B cell (primary cell): ENCODE measurements around the gene GPBP1. TPM values are rescaled to one million over a fixed set of nuclear protein-coding genes. Genes with fewer than 3 reads are reported as not detected.

ENCODE experiments used
- ATAC-seq: fragments of 200-7000 bp; cut with Tn5 transposase; one replicate; pipeline ENCODE4 v1.10.0; 2021; ENCODE audit warnings: low read depth, mild to moderate bottlenecking, moderate number of reproducible peaks, moderate library complexity
- CTCF ChIA-PET: fragments of 350-600 bp; sonication (Branson Sonifier 250); formaldehyde crosslinking; loops from one replicate; lab custom pipeline; 2021; ENCODE audit warnings: antibody characterized with exemption, inconsistent platforms; lab: Charles Lee
- POLR2A ChIA-PET: fragments of 350-600 bp; sonication (Branson Sonifier 250); formaldehyde crosslinking; loops from one replicate; lab custom pipeline; 2021; ENCODE audit warnings: antibody characterized with exemption; lab: Charles Lee
- DNase-seq: peaks from one replicate; pipeline ENCODE4 v3.0.0; 2013
- H2AFZ ChIP-seq: 2 replicates; pipeline ENCODE4 v1.6.1; 2012; ENCODE audit warnings: mild to moderate bottlenecking, low read depth, low read length; ENCODE audit not compliant: insufficient read depth, poor library complexity, severe bottlenecking
- H3K27ac ChIP-seq, 2 donors: 1 replicate in 1 of 2; 2 replicates in 1 of 2; pipeline ENCODE4 v1.5.1; 2012 to 2013; ENCODE audit warnings: low read length in 2 of 2, mild to moderate bottlenecking in 2 of 2, moderate library complexity in 1 of 2
- H3K27me3 ChIP-seq, 4 experiments: fragments of 200-600 bp in 1 of 4; sonication (generic) in 1 of 4; replicated peaks in 1 of 4; 1 replicate in 2 of 4; 2 replicates in 2 of 4; pipeline versions ENCODE4 v1.6.1 to v1.7.0; 2013 to 2016; ENCODE audit warnings: low read length in 3 of 4, mild to moderate bottlenecking in 2 of 4, mixed read lengths in 1 of 4, moderate library complexity in 1 of 4; ENCODE audit not compliant: insufficient read depth in 4 of 4, control insufficient read depth in 3 of 4; ENCODE audit errors: control extremely low read depth in 1 of 4
- H3K36me3 ChIP-seq, 2 experiments: replicated peaks in 1 of 2; 1 replicate in 1 of 2; 2 replicates in 1 of 2; pipeline versions ENCODE4 v1.6.1 to v1.7.1; 2013; ENCODE audit warnings: low read length in 1 of 2; ENCODE audit not compliant: insufficient read depth in 2 of 2, control insufficient read depth in 1 of 2; ENCODE audit errors: control extremely low read depth in 1 of 2, extremely low read depth in 1 of 2
- H3K4me1 ChIP-seq, 2 donors: fragments of 200-600 bp in 1 of 2; sonication (generic) in 1 of 2; 1 replicate in 1 of 2; 2 replicates in 1 of 2; pipeline versions ENCODE4 v1.5.1 to v1.6.1; 2013 to 2017; ENCODE audit warnings: low read length in 2 of 2; ENCODE audit not compliant: control insufficient read depth in 2 of 2, insufficient read depth in 2 of 2
- H3K4me2 ChIP-seq: replicated peaks from 2 replicates; pipeline ENCODE3; 2012; ENCODE audit warnings: mild to moderate bottlenecking, low read depth, low read length; ENCODE audit not compliant: poor library complexity, severe bottlenecking
- H3K4me3 ChIP-seq, 5 experiments: fragments of 200-600 bp in 1 of 5; sonication (generic) in 1 of 5; 1 replicate in 3 of 5; 2 replicates in 2 of 5; pipeline versions ENCODE4 v1.5.1 to v1.7.0; 2011 to 2016; ENCODE audit warnings: low read length in 4 of 5, mild to moderate bottlenecking in 4 of 5, low read depth in 2 of 5, control low read depth in 1 of 5, moderate library complexity in 1 of 5; ENCODE audit not compliant: insufficient read depth in 1 of 5; ENCODE audit errors: control extremely low read depth in 1 of 5, extremely low read depth in 1 of 5
- H3K79me2 ChIP-seq: fragments of 200-600 bp; sonication (generic); one replicate; pipeline ENCODE4 v1.6.0; 2016; ENCODE audit warnings: low read length; ENCODE audit not compliant: control insufficient read depth, insufficient read depth
- H3K9ac ChIP-seq: fragments of 200-600 bp; sonication (generic); 2 replicates; pipeline ENCODE4 v1.6.1; 2017; ENCODE audit warnings: mild to moderate bottlenecking, low read length, moderate library complexity
- H3K9me3 ChIP-seq, 3 donors: one replicate each; pipeline versions ENCODE4 v1.6.1 to v1.7.1; 2013; ENCODE audit warnings: low read length in 2 of 3; ENCODE audit not compliant: control insufficient read depth in 2 of 3, insufficient read depth in 1 of 3; ENCODE audit errors: control extremely low read depth in 1 of 3
- H4K20me1 ChIP-seq: 2 replicates; pipeline ENCODE4 v1.6.0; 2012; ENCODE audit warnings: mild to moderate bottlenecking, low read length; ENCODE audit not compliant: insufficient read depth, control insufficient read depth, poor library complexity, severe bottlenecking
- H3K27ac Mint-ChIP-seq: one replicate; pipeline ENCODE4 v1.8.0; 2021; ENCODE audit warnings: mixed read lengths
- H3K27me3 Mint-ChIP-seq: one replicate; pipeline ENCODE4 v1.8.0; 2021; ENCODE audit warnings: mixed read lengths
- H3K4me1 Mint-ChIP-seq: one replicate; pipeline ENCODE4 v1.8.0; 2021; ENCODE audit warnings: mixed read lengths
- H3K4me3 Mint-ChIP-seq: one replicate; pipeline ENCODE4 v1.8.0; 2021; ENCODE audit warnings: mixed read lengths
- H3K9me3 Mint-ChIP-seq: one replicate; pipeline ENCODE4 v1.8.0; 2022; ENCODE audit warnings: mixed read lengths; ENCODE audit not compliant: insufficient read depth
- EZH2 ChIP-seq: IDR thresholded peaks from 2 replicates; pipeline ENCODE4 v1.6.1; 2012; ENCODE audit warnings: borderline replicate concordance, low read depth, mild to moderate bottlenecking, moderate library complexity, low read length; ENCODE audit not compliant: insufficient read depth, poor library complexity, severe bottlenecking
- WGBS: methylation state at CpG from one replicate; pipeline ENCODE4 v1.1.5; 2013; ENCODE audit warnings: missing lambda C conversion rate; ENCODE audit not compliant: insufficient coverage; 5-methylcytosine and 5-hydroxymethylcytosine counted together
- intact Hi-C: fragments of 100-400 bp; cut with micrococcal nuclease; formaldehyde crosslinking; loops from one replicate; pipeline ENCODE4 v1.10.0; 2022
- polyA plus RNA-seq: library from polyadenylated mRNA; depleted of rRNA; stranded (reverse); fragments of >200 nt; gene quantifications from 2 replicates; pipeline ENCODE4 v1.2.3, GENCODE V29; 2012
- total RNA-seq, 2 donors: library from RNA; stranded (reverse); fragments of 120-200 nt in 1 of 2; gene quantifications; 1 replicate in 1 of 2; 2 replicates in 1 of 2; pipeline versions ENCODE4 v1.2.3 to v1.2.4, GENCODE V29; 2013 to 2022
- TF ChIP-seq, protein P1 (sequence below): fragments of 200-600 bp; IDR thresholded peaks from one replicate; pipeline ENCODE4 v1.8.0; 2022; ENCODE audit warnings: antibody characterized with exemption, mild to moderate bottlenecking

The GPBP1 gene
- total and polyA plus RNA-seq, 2 donors (not counting 1 experiment from before 2014, with no cell fraction given): 30.9 to 152 TPM

DNA sequence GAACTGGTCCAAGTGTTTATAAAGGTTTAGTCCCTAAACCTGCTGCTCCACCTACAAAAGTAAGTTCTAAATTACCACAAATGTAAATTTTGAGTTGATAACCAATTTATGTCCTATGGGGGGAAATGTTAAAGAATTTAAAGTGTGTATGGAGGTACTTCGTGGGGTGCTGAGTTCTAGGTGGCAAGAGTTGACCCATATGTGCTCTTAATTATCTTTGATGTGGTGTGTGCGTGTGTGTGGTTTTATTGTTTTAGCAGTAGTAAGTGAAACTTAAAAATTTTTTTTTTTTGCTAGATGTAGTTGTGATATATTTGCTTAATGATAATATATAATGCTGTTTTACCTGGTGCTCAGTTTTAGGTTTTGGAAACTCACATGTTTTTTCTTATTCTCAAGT lies 72.6 kb downstream of the GPBP1 start:
- peaks cover 18 to 58% of the 10 kb centered on the region in 2 experiments for H3K36me3 ChIP-seq
- intact Hi-C loops: no loop called here
- POLR2A ChIA-PET: no interaction called here
- ATAC-seq: no peak
- peaks cover 0 to 3% (median 0%) of the 10 kb centered on the region in 3 donors for H3K9me3 ChIP-seq
- no peak for DNase-seq
- no peaks in the 10 kb centered on the region for H3K79me2 ChIP-seq
- no peak for TF ChIP-seq EZH2
- TF ChIP-seq, protein P1, sequence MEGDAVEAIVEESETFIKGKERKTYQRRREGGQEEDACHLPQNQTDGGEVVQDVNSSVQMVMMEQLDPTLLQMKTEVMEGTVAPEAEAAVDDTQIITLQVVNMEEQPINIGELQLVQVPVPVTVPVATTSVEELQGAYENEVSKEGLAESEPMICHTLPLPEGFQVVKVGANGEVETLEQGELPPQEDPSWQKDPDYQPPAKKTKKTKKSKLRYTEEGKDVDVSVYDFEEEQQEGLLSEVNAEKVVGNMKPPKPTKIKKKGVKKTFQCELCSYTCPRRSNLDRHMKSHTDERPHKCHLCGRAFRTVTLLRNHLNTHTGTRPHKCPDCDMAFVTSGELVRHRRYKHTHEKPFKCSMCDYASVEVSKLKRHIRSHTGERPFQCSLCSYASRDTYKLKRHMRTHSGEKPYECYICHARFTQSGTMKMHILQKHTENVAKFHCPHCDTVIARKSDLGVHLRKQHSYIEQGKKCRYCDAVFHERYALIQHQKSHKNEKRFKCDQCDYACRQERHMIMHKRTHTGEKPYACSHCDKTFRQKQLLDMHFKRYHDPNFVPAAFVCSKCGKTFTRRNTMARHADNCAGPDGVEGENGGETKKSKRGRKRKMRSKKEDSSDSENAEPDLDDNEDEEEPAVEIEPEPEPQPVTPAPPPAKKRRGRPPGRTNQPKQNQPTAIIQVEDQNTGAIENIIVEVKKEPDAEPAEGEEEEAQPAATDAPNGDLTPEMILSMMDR: no peak
- Mint-ChIP-seq H3K4me1 (peaks cover 2% of the 10 kb centered on the region), H3K27ac (peak overlapping the region; percentile 1), H3K4me3 (no peak overlapping the region), H3K27me3 (no peaks in the 10 kb centered on the region), H3K9me3 (no peaks in the 10 kb centered on the region)
- no peak overlapping the region for H3K27ac ChIP-seq
- no peak overlapping the region for H3K9ac ChIP-seq
- H2AFZ ChIP-seq: no peak overlapping the region
- peaks cover 4% of the 10 kb centered on the region for H4K20me1 ChIP-seq
- no peaks in the 10 kb centered on the region for H3K27me3 ChIP-seq
- H3K4me1 ChIP-seq: no peaks in the 10 kb centered on the region
- no peak overlapping the region for H3K4me3 ChIP-seq
- CTCF ChIA-PET: interaction anchor here (0.5 kb wide), 1 partner anchor 26 kb away, joined by 4 read pairs; no protein-coding TSS in a partner anchor
- no peak overlapping the region for H3K4me2 ChIP-seq
- 100% methylated on average over 1 of the region's 2 CpGs for WGBS

DNA sequence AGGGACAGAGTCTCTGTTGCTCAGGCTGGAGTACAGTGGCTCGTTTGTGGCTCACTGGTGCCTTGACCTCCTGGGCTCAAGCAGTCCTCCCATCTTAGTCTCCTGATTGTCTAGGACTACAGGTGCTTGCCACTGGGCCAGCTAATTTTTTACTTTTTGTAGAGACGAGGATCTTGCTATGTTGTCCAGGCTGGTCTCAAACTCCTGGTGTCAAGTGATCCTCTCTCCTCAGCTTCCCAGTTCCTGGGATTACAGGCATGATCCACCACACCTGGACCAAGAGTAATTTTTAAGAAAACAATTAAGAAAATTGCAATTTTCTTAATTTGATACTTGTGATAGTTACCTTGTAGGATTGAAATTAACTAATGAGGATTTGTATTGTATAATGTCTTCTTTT lies 73.9 kb downstream of the GPBP1 start:
- Histone ChIP-seq H3K4me3 (no peak overlapping the region), H3K36me3 (peaks cover 21 to 66% of the 10 kb centered on the region in 2 experiments), H4K20me1 (peaks cover 11% of the 10 kb centered on the region), H3K4me1 (no peaks in the 10 kb centered on the region), H3K27me3 (no peaks in the 10 kb centered on the region), H3K9ac (no peak overlapping the region), H3K4me2 (no peak overlapping the region), H3K9me3 (peaks cover 0 to 3% (median 0%) of the 10 kb centered on the region in 3 donors), H3K79me2 (no peaks in the 10 kb centered on the region), H3K27ac (no peak overlapping the region), H2AFZ (no peak overlapping the region)
- H3K27ac Mint-ChIP-seq: no peak overlapping the region
- ATAC-seq (no peak), DNase-seq (no peak)
- TF ChIP-seq, protein P1: no peak
- no peak for TF ChIP-seq EZH2
- H3K27me3 Mint-ChIP-seq: no peaks in the 10 kb centered on the region
- CTCF ChIA-PET: no interaction called here
- no peak overlapping the region for H3K4me3 Mint-ChIP-seq
- 100% methylated on average over 1 of the region's 2 CpGs for WGBS
- intact Hi-C loops: no loop called here
- H3K4me1 Mint-ChIP-seq: peaks cover 2% of the 10 kb centered on the region
- POLR2A ChIA-PET: no interaction called here
- no peaks in the 10 kb centered on the region for H3K9me3 Mint-ChIP-seq
